Measurements from ENCODE around the gene PKNOX2. TPM values are rescaled to one million over a fixed set of nuclear protein-coding genes. Genes with fewer than 3 reads are reported as not detected.

PKNOX2 gene
- total RNA-seq, 2 experiments from 2014 or later = not detected

DNA sequence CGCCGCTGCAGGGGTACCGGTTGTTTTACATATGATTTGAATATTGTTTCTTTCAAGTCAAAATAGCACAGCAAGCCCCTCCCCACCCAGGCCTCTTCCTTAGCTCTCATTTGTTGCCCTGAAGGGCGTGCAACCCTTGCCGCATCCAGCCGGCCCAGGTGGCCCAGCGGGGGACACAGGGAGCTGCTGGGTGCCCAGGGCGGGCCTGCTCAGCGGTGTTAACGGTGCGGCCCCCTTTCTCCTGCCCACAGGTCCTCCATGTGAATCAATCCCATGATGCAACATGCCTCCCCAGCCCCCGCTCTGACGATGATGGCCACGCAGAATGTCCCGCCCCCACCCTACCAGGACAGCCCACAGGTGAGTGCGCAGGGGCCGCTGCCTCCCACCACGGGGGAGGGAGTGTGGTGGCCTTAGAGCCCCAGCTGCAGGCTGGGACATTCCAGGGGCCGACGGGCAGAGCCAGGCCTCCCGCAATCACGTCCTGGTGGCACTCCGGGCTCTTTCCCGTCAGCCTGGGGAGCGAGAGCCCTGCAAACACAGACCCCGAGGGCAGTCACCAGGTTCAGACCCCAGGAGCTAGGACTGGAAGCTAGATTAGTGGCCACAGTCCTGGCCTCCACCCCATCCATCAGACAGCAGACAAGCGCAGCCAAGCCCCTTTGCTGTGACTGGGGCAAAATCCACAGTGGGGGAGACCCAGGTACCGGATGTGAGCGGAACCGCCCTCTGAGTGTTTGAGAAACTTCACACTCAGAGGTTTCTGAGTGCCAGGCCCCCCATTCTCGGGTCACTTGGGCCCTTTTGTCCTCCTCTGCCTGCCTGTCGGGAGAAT is 186.7 kb downstream of the PKNOX2 start:
- DNase-seq = no peak
- no peak overlapping the region for H3K4me3 Mint-ChIP-seq
- no peaks in the 10 kb centered on the region for H3K9me3 Mint-ChIP-seq
- POLR2A ChIA-PET = no interaction called here
- H3K4me1 Mint-ChIP-seq = peaks cover 8% of the 10 kb centered on the region
- H3K27me3 Mint-ChIP-seq = peaks cover 1% of the 10 kb centered on the region
- H3K36me3 Mint-ChIP-seq (ENCODE audit: low read depth) = no peaks in the 10 kb centered on the region
- CTCF ChIA-PET = interaction anchor here (2.4 kb wide), 1 partner anchor 13 kb away, joined by 6 read pairs; no protein-coding TSS in a partner anchor
- H3K27ac Mint-ChIP-seq = no peak overlapping the region

DNA sequence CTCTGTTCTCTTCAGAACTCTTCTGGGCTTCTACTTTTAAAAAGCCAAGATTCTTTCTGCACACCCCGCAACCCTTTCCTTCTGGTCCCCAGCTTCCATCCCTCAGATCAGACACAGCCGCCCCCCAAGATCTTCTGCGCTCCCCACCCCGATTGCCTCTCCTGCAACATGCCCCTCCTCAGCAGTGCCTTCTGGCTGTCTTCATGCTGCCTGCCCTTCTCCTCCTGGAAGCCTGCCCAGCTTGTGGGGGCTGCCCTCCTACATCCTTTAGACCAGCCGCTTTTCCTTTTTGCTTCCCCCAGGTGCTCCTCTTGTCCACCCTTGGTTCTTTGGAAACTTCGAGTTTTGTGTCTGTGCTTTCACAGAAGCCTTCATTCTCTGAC is 187.3 kb downstream of the PKNOX2 start:
- Mint-ChIP-seq H3K4me3 (no peak overlapping the region), H3K27ac (no peak overlapping the region), H3K4me1 (peaks cover 8% of the 10 kb centered on the region), H3K36me3 (ENCODE audit: low read depth) (no peaks in the 10 kb centered on the region), H3K27me3 (peaks cover 1% of the 10 kb centered on the region), H3K9me3 (no peaks in the 10 kb centered on the region)
- ChIA-PET CTCF (no interaction called here), POLR2A (no interaction called here)
- DNase-seq = no peak

- ChIA-PET CTCF (interaction anchor here (1.3 to 4.5 kb wide), 2 partner anchors 11 to 402 kb away, joined by 3 to 24 read pairs; no protein-coding TSS in a partner anchor), POLR2A (no interaction called here)
- Mint-ChIP-seq H3K36me3 (ENCODE audit: low read depth) (no peaks in the 10 kb centered on the region), H3K9me3 (no peaks in the 10 kb centered on the region), H3K4me3 (no peak overlapping the region), H3K27me3 (peaks cover 1% of the 10 kb centered on the region), H3K27ac (no peak overlapping the region), H3K4me1 (peaks cover 8% of the 10 kb centered on the region)
- no peak for DNase-seq
These were observed 192.2 kb downstream of the PKNOX2 start for GRCh38 chr11:125356797-125357196.

DNA sequence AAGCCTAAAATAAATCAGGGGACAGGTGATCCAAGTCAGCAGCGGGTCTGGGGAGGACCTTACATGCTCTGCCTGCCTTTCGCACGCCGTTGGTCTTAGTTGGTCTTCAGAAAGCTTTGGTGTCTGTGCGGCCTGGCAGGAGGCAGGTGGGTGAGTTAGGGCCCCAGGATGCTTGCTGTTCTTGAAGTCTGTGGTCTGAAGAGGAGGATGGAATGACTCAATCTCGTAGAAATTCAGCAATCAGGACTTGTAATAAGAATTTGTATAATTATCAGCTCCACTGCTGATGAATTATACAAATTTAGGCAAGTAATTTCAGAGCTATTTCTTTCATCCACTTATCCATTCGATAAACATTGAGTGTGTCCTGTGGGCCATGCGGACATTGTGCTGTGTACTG is 193.0 kb downstream of the PKNOX2 start:
- peaks cover 2% of the 10 kb centered on the region for H3K27me3 Mint-ChIP-seq
- H3K4me1 Mint-ChIP-seq = peaks cover 8% of the 10 kb centered on the region
- no peak for DNase-seq
- H3K36me3 Mint-ChIP-seq (ENCODE audit: low read depth) = no peaks in the 10 kb centered on the region
- no peak overlapping the region for H3K27ac Mint-ChIP-seq
- no peak overlapping the region for H3K4me3 Mint-ChIP-seq
- ChIA-PET POLR2A (no interaction called here), CTCF (interaction anchor here (1.0 to 4.5 kb wide), 3 partner anchors 11 to 403 kb away, joined by 3 to 24 read pairs (median 3); no protein-coding TSS in a partner anchor)
- no peaks in the 10 kb centered on the region for H3K9me3 Mint-ChIP-seq

GRCh38 chr11:125358254-125358840 is 193.8 kb downstream of the PKNOX2 start:
- DNase-seq = no peak
- H3K9me3 Mint-ChIP-seq = no peaks in the 10 kb centered on the region
- H3K36me3 Mint-ChIP-seq (ENCODE audit: low read depth) = no peaks in the 10 kb centered on the region
- H3K4me3 Mint-ChIP-seq = no peak overlapping the region
- H3K27me3 Mint-ChIP-seq = peaks cover 2% of the 10 kb centered on the region
- peaks cover 8% of the 10 kb centered on the region for H3K4me1 Mint-ChIP-seq
- no peak overlapping the region for H3K27ac Mint-ChIP-seq
- POLR2A ChIA-PET = no interaction called here
- CTCF ChIA-PET = interaction anchor here (1.0 to 1.3 kb wide), 2 partner anchors 71 to 404 kb away, joined by 3 read pairs; no protein-coding TSS in a partner anchor

DNA sequence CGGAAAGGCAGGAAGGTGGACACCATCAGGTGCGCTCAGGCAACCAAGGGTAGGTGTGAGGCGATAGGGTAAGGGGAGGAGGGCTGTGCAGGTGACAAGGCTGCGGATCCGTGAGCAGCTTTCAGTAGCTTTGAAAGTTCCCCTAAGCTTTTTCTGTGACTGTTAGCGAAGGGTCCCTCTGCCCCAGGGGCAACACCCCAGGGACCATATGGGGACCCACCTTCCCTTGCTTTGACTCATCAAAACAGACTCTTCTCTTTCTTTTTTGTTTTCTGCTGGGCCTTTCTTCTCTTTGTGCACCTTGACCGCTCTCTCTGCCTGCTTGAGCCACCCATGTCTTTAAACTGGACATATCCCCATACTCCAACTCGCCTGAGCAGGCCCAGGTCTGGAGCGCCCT is 194.6 kb downstream of the PKNOX2 start:
- CTCF ChIA-PET = no interaction called here
- peaks cover 15% of the 10 kb centered on the region for H3K4me1 Mint-ChIP-seq
- no peak for DNase-seq
- H3K27ac Mint-ChIP-seq = no peak overlapping the region
- no peak overlapping the region for H3K4me3 Mint-ChIP-seq
- H3K27me3 Mint-ChIP-seq = peaks cover 2% of the 10 kb centered on the region
- H3K36me3 Mint-ChIP-seq (ENCODE audit: low read depth) = no peaks in the 10 kb centered on the region
- no peaks in the 10 kb centered on the region for H3K9me3 Mint-ChIP-seq
- POLR2A ChIA-PET = no interaction called here

- no peaks in the 10 kb centered on the region for H3K9me3 Mint-ChIP-seq
These were observed 195.5 kb downstream of the PKNOX2 start for GRCh38 chr11:125360066-125360465.

DNA sequence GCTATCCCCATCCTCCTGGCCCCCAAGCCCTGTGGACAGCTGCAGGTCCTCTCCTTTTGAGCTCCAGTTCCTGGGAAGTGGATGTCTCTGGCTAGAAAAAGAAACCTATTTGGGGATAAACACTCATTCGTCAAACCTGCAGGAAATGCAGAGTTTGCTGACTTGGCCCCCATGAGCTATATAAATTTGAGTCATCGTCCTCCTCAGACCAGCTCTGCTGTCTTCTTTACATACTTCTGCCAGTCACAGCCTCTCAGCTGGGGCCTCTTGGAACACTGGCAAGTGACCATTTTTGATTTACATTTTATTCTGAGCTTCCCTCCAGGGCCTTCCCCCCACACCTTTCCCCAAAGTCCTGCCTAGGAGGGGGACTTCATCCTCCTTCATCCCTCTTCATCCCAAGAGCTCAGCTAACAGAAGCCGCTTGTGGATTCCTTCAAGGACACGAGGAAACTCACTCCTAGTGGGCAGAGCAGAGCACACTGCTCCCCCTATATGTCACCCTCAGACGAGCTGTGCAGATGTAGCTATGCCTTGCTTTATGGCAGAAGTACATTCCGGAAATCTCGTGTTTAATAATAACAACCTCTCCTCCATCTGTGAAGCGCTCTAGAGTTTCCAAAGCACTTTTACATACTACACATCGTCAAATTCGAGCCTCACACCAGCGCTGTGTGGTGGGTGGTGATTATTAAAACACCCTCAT is 199.7 kb downstream of the PKNOX2 start:
- CTCF ChIA-PET = interaction anchor here (0.5 to 1.7 kb wide), 7 partner anchors 9 to 210 kb away, joined by 3 to 6 read pairs (median 5); no protein-coding TSS in a partner anchor

More at GRCh38 chr11:125360066-125360465, 195.5 kb downstream of the PKNOX2 start:
- Mint-ChIP-seq H3K27me3 (peaks cover 2% of the 10 kb centered on the region), H3K4me1 (peaks cover 22% of the 10 kb centered on the region), H3K36me3 (ENCODE audit: low read depth) (no peaks in the 10 kb centered on the region), H3K4me3 (no peak overlapping the region), H3K27ac (no peak overlapping the region)
- ChIA-PET CTCF (interaction anchor here (0.7 kb wide), 1 partner anchor 387 kb away, joined by 3 read pairs; no protein-coding TSS in a partner anchor), POLR2A (no interaction called here)
- DNase-seq = no peak

GRCh38 chr11:125365196-125365931 is 200.8 kb downstream of the PKNOX2 start:
- Mint-ChIP-seq H3K27ac (no peak overlapping the region), H3K27me3 (peaks cover 10% of the 10 kb centered on the region)
- POLR2A ChIA-PET = no interaction called here

More for the DNA sequence above, 199.7 kb downstream of the PKNOX2 start:
- peaks cover 17% of the 10 kb centered on the region for H3K4me1 Mint-ChIP-seq
- peak overlapping the region; percentile 33 for H3K27ac Mint-ChIP-seq
- peak; percentile 23 for DNase-seq
- no peaks in the 10 kb centered on the region for H3K9me3 Mint-ChIP-seq
- no peak overlapping the region for H3K4me3 Mint-ChIP-seq
- no peaks in the 10 kb centered on the region for H3K36me3 Mint-ChIP-seq (ENCODE audit: low read depth)
- peaks cover 4% of the 10 kb centered on the region for H3K27me3 Mint-ChIP-seq
- POLR2A ChIA-PET = interaction anchor here (1.3 kb wide), 1 partner anchor 523 kb away, joined by 4 read pairs; no protein-coding TSS in a partner anchor

DNA sequence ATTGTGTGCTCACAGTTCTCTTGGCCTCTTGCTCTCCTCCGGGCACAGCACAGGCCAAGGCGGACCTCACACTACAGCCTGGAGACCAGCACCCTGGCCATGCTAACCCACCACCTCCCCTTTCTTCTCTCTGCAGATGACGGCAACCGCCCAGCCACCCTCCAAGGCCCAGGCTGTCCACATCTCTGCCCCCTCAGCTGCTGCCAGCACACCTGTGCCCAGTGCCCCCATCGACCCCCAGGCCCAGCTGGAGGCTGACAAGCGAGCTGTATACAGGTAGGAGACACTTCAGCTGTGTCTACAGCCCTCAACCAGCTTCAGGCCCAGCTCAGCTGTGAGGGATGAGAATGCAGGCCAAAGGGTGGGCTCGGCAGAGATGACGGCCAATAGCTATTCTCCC is 203.2 kb downstream of the PKNOX2 start:
- CTCF ChIA-PET = interaction anchor here (1.1 kb wide), 1 partner anchor 24 kb away, joined by 3 read pairs; no protein-coding TSS in a partner anchor
- no peak overlapping the region for H3K4me3 Mint-ChIP-seq
- no peaks in the 10 kb centered on the region for H3K36me3 Mint-ChIP-seq (ENCODE audit: low read depth)
- DNase-seq = no peak
- H3K9me3 Mint-ChIP-seq = no peaks in the 10 kb centered on the region
- POLR2A ChIA-PET = no interaction called here
- peaks cover 17% of the 10 kb centered on the region for H3K4me1 Mint-ChIP-seq
- peaks cover 29% of the 10 kb centered on the region for H3K27me3 Mint-ChIP-seq
- H3K27ac Mint-ChIP-seq = no peak overlapping the region

More at GRCh38 chr11:125365196-125365931, 200.8 kb downstream of the PKNOX2 start:
- Mint-ChIP-seq H3K4me1 (peaks cover 17% of the 10 kb centered on the region), H3K4me3 (no peak overlapping the region), H3K36me3 (ENCODE audit: low read depth) (no peaks in the 10 kb centered on the region), H3K9me3 (no peaks in the 10 kb centered on the region)
- DNase-seq = no peak
- CTCF ChIA-PET = interaction anchor here (1.7 kb wide), 1 partner anchor 18 kb away, joined by 5 read pairs; no protein-coding TSS in a partner anchor

DNA sequence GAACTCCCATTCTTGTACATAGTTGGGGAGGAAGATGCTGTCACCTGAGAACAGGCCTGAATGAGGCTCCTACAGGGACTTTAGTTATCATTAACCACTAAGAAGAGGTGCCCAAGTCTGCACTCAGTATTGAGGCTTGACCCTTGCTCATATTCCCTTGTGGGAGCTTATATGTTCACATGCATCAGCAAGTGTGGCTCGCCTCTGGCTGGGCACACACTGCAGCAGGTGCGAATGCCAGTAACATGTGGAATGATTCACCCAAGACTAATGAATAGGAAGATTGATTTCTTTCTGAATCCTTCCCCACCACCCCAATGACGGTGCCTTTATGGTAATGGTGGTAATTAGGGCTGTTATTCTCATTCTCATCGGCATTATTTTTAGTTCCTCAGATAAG is 204.2 kb downstream of the PKNOX2 start:
- no peaks in the 10 kb centered on the region for H3K36me3 Mint-ChIP-seq (ENCODE audit: low read depth)
- POLR2A ChIA-PET = no interaction called here
- H3K27ac Mint-ChIP-seq = no peak overlapping the region
- H3K9me3 Mint-ChIP-seq = no peaks in the 10 kb centered on the region
- H3K4me1 Mint-ChIP-seq = peaks cover 14% of the 10 kb centered on the region
- CTCF ChIA-PET = interaction anchor here (1.1 kb wide), 1 partner anchor 25 kb away, joined by 3 read pairs; no protein-coding TSS in a partner anchor
- DNase-seq = no peak
- peaks cover 30% of the 10 kb centered on the region for H3K27me3 Mint-ChIP-seq
- H3K4me3 Mint-ChIP-seq = no peak overlapping the region

- Mint-ChIP-seq H3K27me3 (peaks cover 30% of the 10 kb centered on the region), H3K36me3 (ENCODE audit: low read depth) (no peaks in the 10 kb centered on the region), H3K4me3 (no peak overlapping the region), H3K27ac (no peak overlapping the region), H3K9me3 (no peaks in the 10 kb centered on the region), H3K4me1 (peaks cover 4% of the 10 kb centered on the region)
- DNase-seq = no peak
- POLR2A ChIA-PET = no interaction called here
- CTCF ChIA-PET = no interaction called here
These were observed 205.3 kb downstream of the PKNOX2 start for GRCh38 chr11:125369808-125370207.
